Measurements from ENCODE around the gene EHBP1.

GRCh38 chr2:62817995-62818713 is 112.6 kb downstream of the EHBP1 start:
- TF ChIP-seq POLR2A (IDR thresholded peaks at IDR 0.05) = no peak
- TF ChIP-seq CTCF (IDR thresholded peaks at IDR 0.05) = no peak
- TF ChIP-seq EP300 (IDR thresholded peaks at IDR 0.05) = no peak
